ENCODE results near the gene PHF20. TPM values are rescaled to one million over a fixed set of nuclear protein-coding genes. Genes with fewer than 3 reads are reported as not detected.
A peak's percentile ranks its signal among the peaks of the same experiment; 100 is the strongest.

Gene PHF20
- total and polyA plus RNA-seq, 2 of the 13 experiments (the other 11 are each of a cell fraction or from before 2014, with no cell fraction given), result 22.8 to 34.1 TPM

- TF ChIP-seq, protein P1, sequence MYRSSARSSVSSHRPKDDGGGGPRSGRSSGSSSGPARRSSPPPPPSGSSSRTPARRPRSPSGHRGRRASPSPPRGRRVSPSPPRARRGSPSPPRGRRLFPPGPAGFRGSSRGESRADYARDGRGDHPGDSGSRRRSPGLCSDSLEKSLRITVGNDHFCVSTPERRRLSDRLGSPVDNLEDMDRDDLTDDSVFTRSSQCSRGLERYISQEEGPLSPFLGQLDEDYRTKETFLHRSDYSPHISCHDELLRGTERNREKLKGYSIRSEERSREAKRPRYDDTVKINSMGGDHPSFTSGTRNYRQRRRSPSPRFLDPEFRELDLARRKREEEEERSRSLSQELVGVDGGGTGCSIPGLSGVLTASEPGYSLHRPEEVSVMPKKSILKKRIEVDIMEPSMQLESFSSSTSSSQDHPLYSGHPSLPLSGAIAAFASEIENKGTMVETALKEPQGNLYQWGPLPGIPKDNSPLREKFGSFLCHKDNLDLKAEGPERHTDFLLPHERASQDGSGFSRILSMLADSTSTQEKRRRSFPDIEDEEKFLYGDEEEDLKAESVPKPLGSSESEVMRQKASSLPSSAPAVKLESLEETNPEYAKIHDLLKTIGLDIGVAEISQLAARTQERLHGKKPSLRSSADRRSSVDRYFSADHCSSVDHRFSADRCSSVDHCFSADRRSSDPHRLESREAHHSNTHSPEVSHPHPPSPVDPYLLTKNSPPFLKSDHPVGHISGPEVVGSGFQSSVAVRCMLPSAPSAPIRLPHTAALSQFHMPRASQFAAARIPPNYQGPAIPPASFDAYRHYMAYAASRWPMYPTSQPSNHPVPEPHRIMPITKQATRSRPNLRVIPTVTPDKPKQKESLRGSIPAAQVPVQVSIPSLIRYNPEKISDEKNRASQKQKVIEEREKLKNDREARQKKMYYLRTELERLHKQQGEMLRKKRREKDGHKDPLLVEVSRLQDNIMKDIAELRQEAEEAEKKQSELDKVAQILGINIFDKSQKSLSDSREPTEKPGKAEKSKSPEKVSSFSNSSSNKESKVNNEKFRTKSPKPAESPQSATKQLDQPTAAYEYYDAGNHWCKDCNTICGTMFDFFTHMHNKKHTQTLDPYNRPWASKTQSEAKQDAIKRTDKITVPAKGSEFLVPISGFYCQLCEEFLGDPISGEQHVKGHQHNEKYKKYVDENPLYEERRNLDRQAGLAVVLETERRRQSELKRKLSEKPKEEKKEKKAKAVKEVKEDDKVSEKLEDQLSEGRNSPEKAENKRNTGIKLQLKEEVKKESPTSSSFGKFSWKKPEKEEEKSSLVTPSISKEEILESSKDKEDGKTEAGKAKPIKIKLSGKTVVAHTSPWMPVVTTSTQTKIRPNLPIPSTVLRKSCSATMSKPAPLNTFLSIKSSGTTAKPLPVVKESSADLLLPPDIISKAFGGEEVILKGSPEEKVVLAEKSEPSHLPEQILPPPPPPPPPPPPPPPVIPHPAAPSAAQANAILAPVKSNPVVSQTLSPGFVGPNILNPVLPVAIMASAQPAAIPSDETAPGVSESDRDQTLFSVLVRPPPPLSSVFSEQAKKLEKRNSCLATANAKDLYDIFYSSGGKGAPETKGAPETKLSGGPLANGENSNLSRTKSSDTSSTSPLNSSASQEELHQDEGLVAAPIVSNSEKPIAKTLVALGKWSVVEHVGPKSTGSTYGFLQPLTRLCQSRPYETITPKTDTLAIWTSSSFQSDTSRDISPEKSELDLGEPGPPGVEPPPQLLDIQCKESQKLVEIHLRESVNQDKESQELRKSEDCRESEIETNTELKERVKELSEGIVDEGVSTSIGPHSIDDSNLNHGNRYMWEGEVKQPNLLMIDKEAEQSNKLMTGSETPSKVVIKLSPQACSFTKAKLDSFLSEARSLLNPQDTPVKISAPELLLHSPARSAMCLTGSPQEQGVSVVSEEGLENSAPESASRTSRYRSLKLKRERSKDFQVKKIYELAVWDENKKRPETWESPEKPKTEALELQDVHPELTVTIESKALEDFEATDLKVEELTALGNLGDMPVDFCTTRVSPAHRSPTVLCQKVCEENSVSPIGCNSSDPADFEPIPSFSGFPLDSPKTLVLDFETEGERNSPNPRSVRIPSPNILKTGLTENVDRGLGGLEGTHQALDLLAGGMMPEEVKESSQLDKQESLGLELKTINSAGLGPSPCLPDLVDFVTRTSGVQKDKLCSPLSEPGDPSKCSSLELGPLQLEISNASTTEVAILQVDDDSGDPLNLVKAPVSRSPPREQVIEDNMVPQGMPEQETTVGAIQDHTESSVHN (CRISPR knock-in tag; IDR thresholded peaks at IDR 0.05), result no peak; the same call in 1 of the 2 replicates
- TF ChIP-seq ZNF710 (CRISPR knock-in tag; IDR thresholded peaks at IDR 0.05; ENCODE audit: borderline replicate concordance), result no peak
- no peak for TF ChIP-seq PRDM4 (CRISPR knock-in tag; IDR thresholded peaks at IDR 0.05; ENCODE audit: borderline replicate concordance)
- no peak for TF ChIP-seq HNRNPK (IDR thresholded peaks at IDR 0.05; ENCODE audit: low read depth, low read length, poor library complexity, severe bottlenecking)
- TF ChIP-seq SRY (CRISPR knock-in tag; IDR thresholded peaks at IDR 0.05), result peak; percentile 83; the same call in 1 of the 2 replicates
- TF ChIP-seq, protein P2, sequence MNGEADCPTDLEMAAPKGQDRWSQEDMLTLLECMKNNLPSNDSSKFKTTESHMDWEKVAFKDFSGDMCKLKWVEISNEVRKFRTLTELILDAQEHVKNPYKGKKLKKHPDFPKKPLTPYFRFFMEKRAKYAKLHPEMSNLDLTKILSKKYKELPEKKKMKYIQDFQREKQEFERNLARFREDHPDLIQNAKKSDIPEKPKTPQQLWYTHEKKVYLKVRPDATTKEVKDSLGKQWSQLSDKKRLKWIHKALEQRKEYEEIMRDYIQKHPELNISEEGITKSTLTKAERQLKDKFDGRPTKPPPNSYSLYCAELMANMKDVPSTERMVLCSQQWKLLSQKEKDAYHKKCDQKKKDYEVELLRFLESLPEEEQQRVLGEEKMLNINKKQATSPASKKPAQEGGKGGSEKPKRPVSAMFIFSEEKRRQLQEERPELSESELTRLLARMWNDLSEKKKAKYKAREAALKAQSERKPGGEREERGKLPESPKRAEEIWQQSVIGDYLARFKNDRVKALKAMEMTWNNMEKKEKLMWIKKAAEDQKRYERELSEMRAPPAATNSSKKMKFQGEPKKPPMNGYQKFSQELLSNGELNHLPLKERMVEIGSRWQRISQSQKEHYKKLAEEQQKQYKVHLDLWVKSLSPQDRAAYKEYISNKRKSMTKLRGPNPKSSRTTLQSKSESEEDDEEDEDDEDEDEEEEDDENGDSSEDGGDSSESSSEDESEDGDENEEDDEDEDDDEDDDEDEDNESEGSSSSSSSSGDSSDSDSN (CRISPR knock-in tag; IDR thresholded peaks at IDR 0.05), result peak; percentile 99; the same call in 1 of the 2 replicates
- no peak for TF ChIP-seq ZMAT5 (CRISPR knock-in tag; IDR thresholded peaks at IDR 0.05; ENCODE audit: borderline replicate concordance, low read depth)
- TF ChIP-seq, protein P3, sequence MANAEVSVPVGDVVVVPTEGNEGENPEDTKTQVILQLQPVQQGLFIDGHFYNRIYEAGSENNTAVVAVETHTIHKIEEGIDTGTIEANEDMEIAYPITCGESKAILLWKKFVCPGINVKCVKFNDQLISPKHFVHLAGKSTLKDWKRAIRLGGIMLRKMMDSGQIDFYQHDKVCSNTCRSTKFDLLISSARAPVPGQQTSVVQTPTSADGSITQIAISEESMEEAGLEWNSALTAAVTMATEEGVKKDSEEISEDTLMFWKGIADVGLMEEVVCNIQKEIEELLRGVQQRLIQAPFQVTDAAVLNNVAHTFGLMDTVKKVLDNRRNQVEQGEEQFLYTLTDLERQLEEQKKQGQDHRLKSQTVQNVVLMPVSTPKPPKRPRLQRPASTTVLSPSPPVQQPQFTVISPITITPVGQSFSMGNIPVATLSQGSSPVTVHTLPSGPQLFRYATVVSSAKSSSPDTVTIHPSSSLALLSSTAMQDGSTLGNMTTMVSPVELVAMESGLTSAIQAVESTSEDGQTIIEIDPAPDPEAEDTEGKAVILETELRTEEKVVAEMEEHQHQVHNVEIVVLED (CRISPR knock-in tag; IDR thresholded peaks at IDR 0.05; ENCODE audit: borderline replicate concordance), result no peak
Measured at GRCh38 chr20:35953387-35954199, 181.8 kb downstream of the PHF20 start (continued).
